Measurements from ENCODE around the gene SLC1A2.

GRCh38 chr11:35394941-35395340 is 24.4 kb downstream of the SLC1A2 start:
- TF ChIP-seq EZH2 (IDR thresholded peaks at IDR 0.05) (no peak), YY1 (IDR thresholded peaks at IDR 0.05; ENCODE audit: extremely low read depth, insufficient replicate concordance, low read depth, low read length) (no peak), REST (IDR thresholded peaks at IDR 0.05; ENCODE audit: low read depth) (no peak), SRF (IDR thresholded peaks at IDR 0.05; ENCODE audit: low read depth) (no peak), POLR2A (IDR thresholded peaks at IDR 0.05; ENCODE audit: borderline replicate concordance, extremely low read depth, insufficient read depth, insufficient read length) (no peak), SIN3A (IDR thresholded peaks at IDR 0.05; ENCODE audit: low read depth) (no peak), TCF7L2 (IDR thresholded peaks at IDR 0.05; ENCODE audit: borderline replicate concordance, extremely low read depth, insufficient read depth, insufficient read length) (no peak), ZNF274 (IDR thresholded peaks at IDR 0.05; ENCODE audit: low read depth, low read length) (no peak)
- TF ChIP-seq, protein P1, sequence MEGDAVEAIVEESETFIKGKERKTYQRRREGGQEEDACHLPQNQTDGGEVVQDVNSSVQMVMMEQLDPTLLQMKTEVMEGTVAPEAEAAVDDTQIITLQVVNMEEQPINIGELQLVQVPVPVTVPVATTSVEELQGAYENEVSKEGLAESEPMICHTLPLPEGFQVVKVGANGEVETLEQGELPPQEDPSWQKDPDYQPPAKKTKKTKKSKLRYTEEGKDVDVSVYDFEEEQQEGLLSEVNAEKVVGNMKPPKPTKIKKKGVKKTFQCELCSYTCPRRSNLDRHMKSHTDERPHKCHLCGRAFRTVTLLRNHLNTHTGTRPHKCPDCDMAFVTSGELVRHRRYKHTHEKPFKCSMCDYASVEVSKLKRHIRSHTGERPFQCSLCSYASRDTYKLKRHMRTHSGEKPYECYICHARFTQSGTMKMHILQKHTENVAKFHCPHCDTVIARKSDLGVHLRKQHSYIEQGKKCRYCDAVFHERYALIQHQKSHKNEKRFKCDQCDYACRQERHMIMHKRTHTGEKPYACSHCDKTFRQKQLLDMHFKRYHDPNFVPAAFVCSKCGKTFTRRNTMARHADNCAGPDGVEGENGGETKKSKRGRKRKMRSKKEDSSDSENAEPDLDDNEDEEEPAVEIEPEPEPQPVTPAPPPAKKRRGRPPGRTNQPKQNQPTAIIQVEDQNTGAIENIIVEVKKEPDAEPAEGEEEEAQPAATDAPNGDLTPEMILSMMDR (IDR thresholded peaks at IDR 0.05 in 2 of 3, conservative IDR thresholded peaks at IDR 0.05 in 1 of 3; ENCODE audit: borderline replicate concordance in 1 of 3, insufficient read depth in 1 of 3, low read depth in 2 of 3, low read length in 2 of 3) = no peak

Measured in HCT116 (cell line).